SU-DHL-6 (cell line): Measurements from ENCODE around the gene RHEX.

Experiments
- EZH2phosphoT487 ChIP-seq: fragments of 200-600 bp; sonication (generic), shearing (Covaris generic); conservative IDR thresholded peaks from 2 replicates; pipeline ENCODE4 v1.6.1; 2018; ENCODE audit warnings: mild to moderate bottlenecking, antibody characterized with exemption, low read length, moderate library complexity, mixed read lengths
- TF ChIP-seq, protein P1 (sequence below): fragments of 200-600 bp; sonication (generic); IDR thresholded peaks from one replicate; pipeline ENCODE4 v1.5.1; 2017; ENCODE audit warnings: antibody characterized with exemption, mild to moderate bottlenecking, low read length, moderate library complexity; ENCODE audit not compliant: insufficient read depth, poor library complexity, severe bottlenecking

DNA sequence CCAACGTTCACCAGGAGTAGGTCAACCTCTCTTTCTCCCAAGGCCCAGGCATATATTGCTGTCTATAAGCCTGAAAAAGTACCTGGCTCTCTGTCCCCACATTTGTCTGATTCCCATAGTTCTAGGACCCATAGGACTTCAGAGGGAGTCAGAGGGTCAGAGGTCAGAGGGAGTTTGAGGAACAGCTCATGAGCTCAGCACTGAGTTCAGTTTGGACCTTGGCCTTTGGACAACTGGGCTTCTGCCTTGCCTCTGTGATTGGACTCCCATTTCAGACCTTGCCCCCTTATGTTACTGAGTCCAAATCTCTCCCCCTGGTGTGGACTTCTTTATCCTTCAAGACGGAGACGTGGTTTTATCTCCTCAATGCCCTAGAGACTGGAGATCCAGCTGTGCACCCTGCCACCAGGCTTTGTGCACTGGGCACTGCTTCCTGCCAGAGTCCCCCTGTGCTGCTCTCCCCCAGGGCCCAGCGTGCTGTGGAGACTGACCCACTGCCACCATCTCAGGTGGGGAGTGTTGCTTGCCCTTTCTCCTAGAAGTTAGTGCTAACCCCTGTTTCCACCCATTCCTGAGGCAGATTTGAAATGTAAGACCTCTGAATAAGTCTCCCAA lies 32.5 kb upstream of the RHEX start:
- TF ChIP-seq, protein P1, sequence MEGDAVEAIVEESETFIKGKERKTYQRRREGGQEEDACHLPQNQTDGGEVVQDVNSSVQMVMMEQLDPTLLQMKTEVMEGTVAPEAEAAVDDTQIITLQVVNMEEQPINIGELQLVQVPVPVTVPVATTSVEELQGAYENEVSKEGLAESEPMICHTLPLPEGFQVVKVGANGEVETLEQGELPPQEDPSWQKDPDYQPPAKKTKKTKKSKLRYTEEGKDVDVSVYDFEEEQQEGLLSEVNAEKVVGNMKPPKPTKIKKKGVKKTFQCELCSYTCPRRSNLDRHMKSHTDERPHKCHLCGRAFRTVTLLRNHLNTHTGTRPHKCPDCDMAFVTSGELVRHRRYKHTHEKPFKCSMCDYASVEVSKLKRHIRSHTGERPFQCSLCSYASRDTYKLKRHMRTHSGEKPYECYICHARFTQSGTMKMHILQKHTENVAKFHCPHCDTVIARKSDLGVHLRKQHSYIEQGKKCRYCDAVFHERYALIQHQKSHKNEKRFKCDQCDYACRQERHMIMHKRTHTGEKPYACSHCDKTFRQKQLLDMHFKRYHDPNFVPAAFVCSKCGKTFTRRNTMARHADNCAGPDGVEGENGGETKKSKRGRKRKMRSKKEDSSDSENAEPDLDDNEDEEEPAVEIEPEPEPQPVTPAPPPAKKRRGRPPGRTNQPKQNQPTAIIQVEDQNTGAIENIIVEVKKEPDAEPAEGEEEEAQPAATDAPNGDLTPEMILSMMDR = no peak
- no peak for TF ChIP-seq EZH2phosphoT487
